ENCODE measurements around the gene PALS2. TPM values are rescaled to one million over a fixed set of nuclear protein-coding genes. Genes with fewer than 3 reads are reported as not detected.

Gene PALS2, protein sequence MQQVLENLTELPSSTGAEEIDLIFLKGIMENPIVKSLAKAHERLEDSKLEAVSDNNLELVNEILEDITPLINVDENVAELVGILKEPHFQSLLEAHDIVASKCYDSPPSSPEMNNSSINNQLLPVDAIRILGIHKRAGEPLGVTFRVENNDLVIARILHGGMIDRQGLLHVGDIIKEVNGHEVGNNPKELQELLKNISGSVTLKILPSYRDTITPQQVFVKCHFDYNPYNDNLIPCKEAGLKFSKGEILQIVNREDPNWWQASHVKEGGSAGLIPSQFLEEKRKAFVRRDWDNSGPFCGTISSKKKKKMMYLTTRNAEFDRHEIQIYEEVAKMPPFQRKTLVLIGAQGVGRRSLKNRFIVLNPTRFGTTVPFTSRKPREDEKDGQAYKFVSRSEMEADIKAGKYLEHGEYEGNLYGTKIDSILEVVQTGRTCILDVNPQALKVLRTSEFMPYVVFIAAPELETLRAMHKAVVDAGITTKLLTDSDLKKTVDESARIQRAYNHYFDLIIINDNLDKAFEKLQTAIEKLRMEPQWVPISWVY
- total RNA-seq: 59.8 and 73.5 TPM in 2 replicates

DNA sequence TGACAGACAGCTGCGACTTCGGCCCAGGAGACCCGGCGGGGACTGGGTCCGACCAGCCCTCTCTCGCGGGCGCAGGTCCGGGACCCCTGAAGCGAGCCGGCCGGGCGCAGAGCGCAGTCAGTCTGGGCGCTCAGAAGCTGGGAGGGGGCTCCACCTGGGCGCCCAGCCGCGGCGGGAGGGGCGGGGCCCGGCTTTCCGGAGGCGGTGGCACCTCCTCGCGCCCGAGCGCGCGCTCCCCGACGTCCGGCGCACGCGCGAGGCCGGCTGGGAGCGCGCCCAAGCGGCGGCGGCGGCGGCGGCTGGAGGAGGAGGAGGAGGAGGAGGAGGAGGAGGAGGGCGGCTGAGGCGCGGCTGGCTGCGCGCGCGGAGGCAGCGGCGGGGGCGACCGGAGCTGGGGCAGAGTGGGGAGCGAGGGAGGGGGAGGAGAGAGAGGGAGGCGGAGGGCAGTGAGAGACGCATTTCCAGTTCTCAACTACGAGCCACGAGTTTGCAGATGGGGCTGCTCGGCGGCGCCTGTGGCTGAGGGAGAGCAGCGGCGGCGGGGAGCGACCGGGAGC lies at the start of gene PALS2:
TSS of gene PALS2 (plus strand) at position 456 of the 557 bp plus-strand sequence. CDS start 50,216 bp downstream, outside the sequence.

Small RNA genes within 50 kb of the gene (small RNA-seq; reads per million reads assigned to genes)
- gene RNU6-1103P: not detected
- gene SUMO2P14: not detected

Other genes starting within 250 kb of the PALS2 start
- gene GSDME, start 184.0 kb downstream of the PALS2 start, total RNA-seq: 18.4 and 18.8 TPM in 2 replicates